ENCODE data around the gene TAS2R41. TPM values are rescaled to one million over a fixed set of nuclear protein-coding genes. Genes with fewer than 3 reads are reported as not detected.

Gene TAS2R41
- 2.6 TPM for total RNA-seq (ENCODE audit: insufficient read depth, low replicate concordance)

DNA sequence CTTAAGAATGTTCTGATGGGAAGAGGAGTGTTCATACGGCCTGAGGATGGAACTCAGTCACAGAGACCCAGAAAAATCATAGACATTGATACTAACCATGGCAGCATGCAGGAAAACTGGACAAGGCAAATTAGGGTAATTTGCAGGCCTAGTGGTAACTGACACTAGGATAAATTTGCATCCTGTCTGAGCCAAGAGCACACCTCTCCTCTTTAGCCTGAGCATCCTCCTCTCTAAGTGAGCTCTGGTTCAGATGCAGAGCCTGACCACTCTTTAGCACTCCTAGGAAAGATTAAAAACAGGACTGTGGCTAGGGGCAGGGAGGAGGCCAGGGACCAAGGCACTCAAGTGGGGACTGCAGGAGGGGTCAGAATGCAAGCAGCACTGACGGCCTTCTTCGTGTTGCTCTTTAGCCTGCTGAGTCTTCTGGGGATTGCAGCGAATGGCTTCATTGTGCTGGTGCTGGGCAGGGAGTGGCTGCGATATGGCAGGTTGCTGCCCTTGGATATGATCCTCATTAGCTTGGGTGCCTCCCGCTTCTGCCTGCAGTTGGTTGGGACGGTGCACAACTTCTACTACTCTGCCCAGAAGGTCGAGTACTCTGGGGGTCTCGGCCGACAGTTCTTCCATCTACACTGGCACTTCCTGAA lies at the start of gene TAS2R41:
Gene TAS2R41 (plus strand): TSS at position 373 of the 650 bp plus-strand sequence. CDS start 0 bp downstream, at position 373.
- DNase-seq (ENCODE audit: low spot score), result no peak

DNA sequence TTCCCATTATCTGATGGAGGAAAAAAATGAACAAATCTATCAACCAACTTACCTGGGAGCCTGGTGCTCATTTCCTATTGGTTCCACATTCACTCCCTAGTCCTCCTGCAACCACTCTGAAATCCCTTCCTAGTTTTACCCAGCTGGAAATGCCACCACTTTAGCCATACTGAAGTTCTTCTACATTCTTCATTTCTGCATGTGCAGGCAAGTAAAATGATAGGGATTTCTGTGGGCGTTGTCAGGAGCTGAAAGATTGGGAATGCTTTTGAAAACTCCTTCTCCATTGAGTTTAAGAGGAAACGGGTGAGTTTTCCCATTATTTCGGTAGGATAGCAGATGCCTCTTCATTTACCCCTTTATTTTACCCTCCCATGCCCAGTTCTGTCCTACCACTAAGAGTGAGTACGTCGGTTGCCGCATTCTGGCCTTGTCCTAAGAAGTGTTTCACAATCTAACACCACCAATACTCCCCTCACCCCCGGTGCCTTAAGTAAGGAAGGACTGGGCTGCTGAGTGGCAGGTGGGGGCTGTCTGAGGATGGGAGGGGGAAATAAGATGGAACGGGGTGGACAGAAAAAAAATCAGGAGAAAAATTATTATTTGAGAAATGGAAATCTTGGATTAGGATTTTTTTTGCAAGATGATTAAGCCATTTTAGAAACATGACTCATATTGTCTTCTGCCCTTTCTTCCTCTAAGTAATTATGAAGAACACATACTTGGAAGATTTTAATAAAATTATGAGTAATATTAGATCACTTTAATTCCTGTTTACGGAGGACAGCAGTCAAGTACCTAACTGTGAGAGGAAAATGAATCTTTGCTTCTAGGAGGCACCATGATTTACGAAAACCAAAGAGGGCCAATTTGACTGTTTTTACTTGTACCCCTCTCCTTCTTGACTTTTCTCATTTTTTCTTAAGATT lies 47.6 kb upstream of the TAS2R41 start:
- no peak for DNase-seq (ENCODE audit: low spot score)

DNA sequence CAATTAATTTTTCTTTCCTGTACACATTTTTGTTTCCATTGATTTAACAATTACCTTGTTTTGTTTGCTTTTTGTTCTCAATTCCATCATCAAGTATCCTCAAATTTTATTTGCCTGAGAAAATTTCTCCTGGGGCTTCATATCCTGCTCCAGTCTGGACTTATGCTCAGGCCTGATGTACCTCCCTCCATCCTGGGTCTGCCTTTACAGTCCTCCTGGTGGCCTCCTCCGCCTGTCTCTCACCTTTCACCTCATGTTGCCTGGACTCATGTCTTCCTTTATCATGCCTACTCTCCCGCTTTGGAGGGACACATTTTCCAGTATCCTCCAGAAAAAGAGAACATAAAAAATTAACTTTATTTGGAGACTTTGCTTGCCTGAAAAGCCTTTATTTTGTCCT lies 46.6 kb upstream of the TAS2R41 start:
- DNase-seq (ENCODE audit: low spot score), result no peak

DNA sequence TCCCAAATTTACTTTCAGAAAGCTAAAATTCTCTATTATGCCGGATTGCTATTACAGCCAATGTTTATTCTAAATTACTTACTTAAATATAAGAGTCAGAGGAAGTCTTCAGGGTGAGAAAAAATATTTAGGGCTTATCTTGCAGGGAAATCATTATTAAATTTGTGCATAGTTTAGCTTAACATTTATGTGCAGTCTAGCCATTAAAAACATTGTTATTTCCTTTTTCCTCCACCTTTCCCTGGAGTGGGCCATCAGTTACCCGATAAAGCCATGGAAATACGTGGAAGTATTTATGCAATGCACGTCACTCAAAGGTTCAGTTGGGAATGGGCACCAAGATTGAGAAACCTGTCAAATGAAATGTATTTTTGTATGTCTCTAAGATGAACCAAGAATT lies 43.9 kb upstream of the TAS2R41 start:
- DNase-seq (ENCODE audit: low spot score), result no peak

GRCh38 chr7:143434660-143435059 lies 43.0 kb upstream of the TAS2R41 start:
- no peak for DNase-seq (ENCODE audit: low spot score)

DNA sequence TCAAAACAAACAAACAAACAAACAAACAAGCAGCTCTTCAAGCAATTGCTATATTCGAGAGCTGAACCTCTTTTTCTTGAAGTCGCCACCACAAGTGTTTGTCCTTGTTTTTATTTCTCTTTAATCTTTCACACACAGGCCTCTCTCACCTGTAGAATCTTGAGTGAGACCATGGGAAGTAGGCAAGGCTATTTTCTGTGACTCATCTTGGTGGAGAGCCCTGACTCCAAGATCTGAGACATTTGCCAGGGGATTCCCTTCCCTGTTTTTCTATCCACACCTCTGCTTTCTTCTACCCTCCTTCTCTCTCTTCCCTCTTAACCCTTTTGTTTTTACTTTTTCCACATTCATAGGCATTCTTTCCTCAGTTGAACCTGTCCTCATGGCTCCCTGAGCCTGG lies 42.4 kb upstream of the TAS2R41 start:
- no peak for DNase-seq (ENCODE audit: low spot score)

- DNase-seq (ENCODE audit: low spot score), result no peak
Measured at GRCh38 chr7:143436325-143436946, 41.2 kb upstream of the TAS2R41 start.

DNA sequence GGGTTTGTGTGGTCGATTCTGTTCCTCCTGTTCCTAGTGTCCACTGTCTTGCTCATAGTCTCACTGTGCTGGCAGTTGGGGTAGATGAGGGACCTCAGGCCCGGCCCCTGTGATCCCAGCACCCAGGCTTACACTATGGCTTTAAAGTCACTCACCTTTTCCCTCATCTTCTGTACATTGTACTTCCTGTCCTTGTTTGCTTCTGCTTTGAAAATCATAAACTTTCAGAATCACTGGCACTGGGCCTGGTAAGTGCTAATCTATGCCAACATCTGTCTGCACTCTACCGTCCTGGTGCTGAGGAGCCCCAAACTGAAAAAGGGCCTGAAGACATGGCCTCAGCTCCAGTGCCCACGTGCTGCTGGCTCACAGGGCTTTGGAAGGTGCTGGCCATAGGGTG lies 40.1 kb upstream of the TAS2R41 start:
- no peak for DNase-seq (ENCODE audit: low spot score)

- no peak for DNase-seq (ENCODE audit: low spot score)
Measured at GRCh38 chr7:143439866-143440265, 37.8 kb upstream of the TAS2R41 start.

GRCh38 chr7:143443153-143443552 lies 34.5 kb upstream of the TAS2R41 start, which contains the start of gene TAS2R60:
Gene TAS2R60, plus strand, starts transcription at chr7:143443453. Its CDS starts 0 bp downstream, at chr7:143443453.
- DNase-seq (ENCODE audit: low spot score), result no peak

GRCh38 chr7:143444063-143444782 lies 33.5 kb upstream of the TAS2R41 start:
- no peak for DNase-seq (ENCODE audit: low spot score)

GRCh38 chr7:143444785-143445184 lies 32.9 kb upstream of the TAS2R41 start:
- no peak for DNase-seq (ENCODE audit: low spot score)

- no peak for DNase-seq (ENCODE audit: low spot score)
Measured at GRCh38 chr7:143447466-143447865, 30.2 kb upstream of the TAS2R41 start.

GRCh38 chr7:143448429-143448828 lies 29.2 kb upstream of the TAS2R41 start:
- DNase-seq (ENCODE audit: low spot score), result no peak

DNA sequence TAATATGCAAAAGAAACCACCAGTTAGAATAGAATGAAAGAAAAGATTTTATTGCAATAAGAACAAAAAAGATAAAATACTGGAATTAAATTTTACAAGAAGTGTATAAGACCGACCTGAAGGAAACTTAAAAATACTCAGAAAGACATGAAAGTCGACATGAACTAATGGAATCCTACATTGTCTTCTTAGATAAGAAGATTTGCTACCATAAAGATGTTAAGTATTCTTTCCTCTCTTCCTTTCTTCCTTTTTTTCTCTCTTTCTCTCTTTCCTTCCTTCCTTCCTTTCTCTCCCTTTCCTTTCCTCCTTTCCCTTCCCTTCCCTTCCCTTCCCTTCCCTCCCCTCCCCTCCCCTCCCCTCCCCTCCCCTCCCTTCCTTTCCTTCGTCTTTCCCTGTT lies 27.9 kb upstream of the TAS2R41 start:
- no peak for DNase-seq (ENCODE audit: low spot score)

- no peak for DNase-seq (ENCODE audit: low spot score)
Measured at GRCh38 chr7:143451122-143451521, 26.6 kb upstream of the TAS2R41 start.

- no peak for DNase-seq (ENCODE audit: low spot score)
Measured at GRCh38 chr7:143451746-143452145, 25.9 kb upstream of the TAS2R41 start.

DNA sequence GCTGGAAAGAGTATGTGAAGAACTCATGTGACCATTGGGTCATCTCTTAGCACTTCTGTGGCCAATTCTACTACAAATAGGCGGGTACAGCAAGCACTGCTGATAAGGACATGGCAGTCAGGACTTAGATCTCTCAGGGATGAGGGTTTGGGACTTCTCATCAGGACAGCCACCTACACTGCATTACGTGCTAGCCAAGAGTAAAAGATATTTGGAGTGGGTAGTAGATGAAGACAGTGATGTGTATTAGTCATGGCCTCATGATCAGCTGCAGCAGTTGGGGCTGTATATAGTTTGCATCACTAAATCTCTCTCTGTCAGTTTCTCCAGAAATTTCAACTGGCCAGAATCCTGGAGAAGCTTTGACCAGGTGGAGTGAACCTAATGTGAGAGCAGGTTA lies 25.2 kb upstream of the TAS2R41 start:
- DNase-seq (ENCODE audit: low spot score), result no peak

DNA sequence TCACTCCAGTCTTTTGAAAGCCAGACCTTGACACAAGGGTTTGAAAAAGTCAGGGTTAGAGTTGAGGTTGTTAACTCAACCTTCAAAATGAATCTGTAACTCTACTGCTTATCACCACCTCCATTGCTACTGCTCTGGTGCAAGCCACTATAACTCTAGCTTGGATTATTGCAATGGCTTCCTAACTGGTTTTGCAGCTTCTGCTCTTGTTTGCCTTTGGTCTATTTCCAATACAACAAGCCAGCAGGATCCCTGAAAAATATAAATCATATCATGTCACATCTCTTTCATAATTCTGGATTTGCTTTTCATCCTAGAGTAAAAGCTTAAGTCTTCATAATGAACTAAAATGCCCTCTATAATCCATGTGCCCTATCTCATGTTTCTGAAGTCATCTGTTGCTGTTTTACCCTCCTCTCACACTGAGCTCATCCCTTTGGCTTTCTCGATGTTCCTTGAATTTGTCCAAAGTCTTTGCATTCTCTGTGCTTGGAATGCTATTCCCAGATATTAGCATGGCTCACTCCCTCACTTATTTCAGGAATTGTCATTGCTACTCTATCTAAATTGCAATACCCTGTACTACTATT lies 23.5 kb upstream of the TAS2R41 start:
- DNase-seq (ENCODE audit: low spot score), result no peak

GRCh38 chr7:143455491-143455890 lies 22.2 kb upstream of the TAS2R41 start:
- no peak for DNase-seq (ENCODE audit: low spot score)

- no peak for DNase-seq (ENCODE audit: low spot score)
Measured at GRCh38 chr7:143455942-143456341, 21.7 kb upstream of the TAS2R41 start.
